ENCODE results near the gene CKAP4.

Gene CKAP4

GRCh38 chr12:106219043-106219442 is 28.8 kb downstream of the CKAP4 start:
- no peak overlapping the region for H3K9ac ChIP-seq (ENCODE audit: low read length)
- no peak overlapping the region for H3K4me2 ChIP-seq (ENCODE audit: low read depth, low read length, poor library complexity, severe bottlenecking)
- no peaks in the 10 kb centered on the region for H3K36me3 ChIP-seq (ENCODE audit: low read length)
- H3F3A ChIP-seq (ENCODE audit: insufficient read depth): no peaks in the 10 kb centered on the region
- H3K9me2 ChIP-seq (replicated peaks; ENCODE audit: insufficient read depth, low read length): no peaks in the 10 kb centered on the region
- no peaks in the 10 kb centered on the region for H4K20me1 ChIP-seq (ENCODE audit: low read depth, low read length)
- no peak overlapping the region for H3K4me3 ChIP-seq (ENCODE audit: insufficient read depth, low read length, poor library complexity, severe bottlenecking)
- H3K27ac ChIP-seq (ENCODE audit: low read depth, low read length): no peak overlapping the region
- no peaks in the 10 kb centered on the region for H3K27me3 ChIP-seq (ENCODE audit: low read length)
- no peak for TF ChIP-seq EZH2phosphoT487 (conservative IDR thresholded peaks at IDR 0.05; ENCODE audit: low read length)
- TF ChIP-seq CTCF (IDR thresholded peaks at IDR 0.05; ENCODE audit: insufficient read depth, low read length, poor library complexity, severe bottlenecking): no peak
- H2AFZ ChIP-seq (ENCODE audit: low read depth, low read length, severe bottlenecking): no peak overlapping the region
- no peaks in the 10 kb centered on the region for H3K9me3 ChIP-seq (ENCODE audit: insufficient read depth, low read length)
- H3K79me2 ChIP-seq (ENCODE audit: insufficient read depth, low read length): no peaks in the 10 kb centered on the region

DNA sequence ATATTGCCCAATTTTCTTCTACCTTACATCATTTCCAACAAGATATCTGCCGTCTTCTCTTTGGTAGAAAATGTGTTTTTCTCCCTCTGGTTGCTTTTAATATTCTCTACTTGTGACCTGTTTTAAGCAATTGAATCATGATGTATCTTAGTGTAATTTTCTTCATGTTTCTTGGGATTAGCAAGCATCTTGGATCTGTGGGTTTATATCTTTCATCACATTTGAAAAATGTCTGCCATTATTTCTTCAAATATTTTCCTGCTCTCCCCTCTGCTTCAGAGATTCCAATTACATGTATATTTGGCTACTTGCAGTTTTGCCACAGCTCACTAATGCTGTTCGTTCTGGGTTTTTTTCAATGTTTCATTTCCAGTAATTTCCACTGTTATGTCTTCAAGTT is 30.1 kb downstream of the CKAP4 start:
- no peaks in the 10 kb centered on the region for H3K36me3 ChIP-seq (ENCODE audit: low read length)
- H3K79me2 ChIP-seq (ENCODE audit: insufficient read depth, low read length): no peaks in the 10 kb centered on the region
- no peaks in the 10 kb centered on the region for H4K20me1 ChIP-seq (ENCODE audit: low read depth, low read length)
- H3K9ac ChIP-seq (ENCODE audit: low read length): no peak overlapping the region
- H3K9me3 ChIP-seq (ENCODE audit: insufficient read depth, low read length): no peaks in the 10 kb centered on the region
- no peak overlapping the region for H3K27ac ChIP-seq (ENCODE audit: low read depth, low read length)
- TF ChIP-seq EZH2phosphoT487 (conservative IDR thresholded peaks at IDR 0.05; ENCODE audit: low read length) (no peak), CTCF (IDR thresholded peaks at IDR 0.05; ENCODE audit: insufficient read depth, low read length, poor library complexity, severe bottlenecking) (no peak)
- H3K4me2 ChIP-seq (ENCODE audit: low read depth, low read length, poor library complexity, severe bottlenecking): no peak overlapping the region
- H3F3A ChIP-seq (ENCODE audit: insufficient read depth): no peaks in the 10 kb centered on the region
- H3K9me2 ChIP-seq (replicated peaks; ENCODE audit: insufficient read depth, low read length): no peaks in the 10 kb centered on the region
- no peak overlapping the region for H3K4me3 ChIP-seq (ENCODE audit: insufficient read depth, low read length, poor library complexity, severe bottlenecking)
- no peak overlapping the region for H2AFZ ChIP-seq (ENCODE audit: low read depth, low read length, severe bottlenecking)
- H3K27me3 ChIP-seq (ENCODE audit: low read length): no peaks in the 10 kb centered on the region

DNA sequence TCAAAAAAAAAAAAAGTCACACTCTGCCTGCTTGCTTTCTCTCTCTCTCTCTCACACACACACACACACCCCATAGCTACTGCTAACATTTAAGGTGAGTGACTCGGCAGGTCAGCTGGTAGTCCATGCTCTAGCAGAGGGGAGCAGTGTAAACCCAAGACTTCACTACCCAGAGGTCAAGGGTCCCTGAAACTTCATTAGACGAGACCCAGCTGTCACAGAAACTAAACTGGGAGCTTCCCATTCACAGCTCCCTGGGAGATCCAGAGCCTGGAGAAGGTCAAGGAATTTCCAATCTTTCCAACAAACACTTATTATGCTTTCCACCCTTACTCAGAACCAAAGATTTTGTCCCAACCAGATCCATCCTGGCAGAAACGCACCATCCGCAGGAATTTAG is 33.2 kb downstream of the CKAP4 start:
- no peaks in the 10 kb centered on the region for H3K27me3 ChIP-seq (ENCODE audit: low read length)
- no peak overlapping the region for H3K9ac ChIP-seq (ENCODE audit: low read length)
- no peaks in the 10 kb centered on the region for H3K36me3 ChIP-seq (ENCODE audit: low read length)
- H2AFZ ChIP-seq (ENCODE audit: low read depth, low read length, severe bottlenecking): no peak overlapping the region
- no peaks in the 10 kb centered on the region for H3K9me3 ChIP-seq (ENCODE audit: insufficient read depth, low read length)
- H3K79me2 ChIP-seq (ENCODE audit: insufficient read depth, low read length): no peaks in the 10 kb centered on the region
- H3F3A ChIP-seq (ENCODE audit: insufficient read depth): no peaks in the 10 kb centered on the region
- no peaks in the 10 kb centered on the region for H4K20me1 ChIP-seq (ENCODE audit: low read depth, low read length)
- H3K4me3 ChIP-seq (ENCODE audit: insufficient read depth, low read length, poor library complexity, severe bottlenecking): no peak overlapping the region
- H3K9me2 ChIP-seq (replicated peaks; ENCODE audit: insufficient read depth, low read length): no peaks in the 10 kb centered on the region
- TF ChIP-seq CTCF (IDR thresholded peaks at IDR 0.05; ENCODE audit: insufficient read depth, low read length, poor library complexity, severe bottlenecking) (no peak), EZH2phosphoT487 (conservative IDR thresholded peaks at IDR 0.05; ENCODE audit: low read length) (no peak)
- no peak overlapping the region for H3K4me2 ChIP-seq (ENCODE audit: low read depth, low read length, poor library complexity, severe bottlenecking)
- H3K27ac ChIP-seq (ENCODE audit: low read depth, low read length): no peak overlapping the region

DNA sequence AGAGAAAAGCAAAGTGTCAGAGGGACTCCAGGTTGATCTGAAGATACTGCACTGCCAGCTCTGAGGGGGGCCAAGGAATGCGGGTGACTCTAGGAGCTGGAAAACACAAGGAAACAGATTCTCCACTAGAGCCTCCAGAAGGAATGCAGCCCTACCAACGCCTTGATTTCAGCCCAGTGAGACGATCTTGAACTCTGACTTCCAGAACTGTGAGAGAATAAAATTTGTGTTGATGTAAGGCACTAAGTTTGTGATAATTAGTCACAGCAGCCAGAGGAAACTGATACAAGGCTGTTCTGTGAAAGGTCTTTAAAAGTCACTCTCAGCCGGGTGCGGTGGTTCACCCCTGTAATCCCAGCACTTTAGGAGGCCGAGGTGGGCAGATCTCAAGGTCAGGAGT is 34.2 kb downstream of the CKAP4 start:
- Histone ChIP-seq H3K79me2 (ENCODE audit: insufficient read depth, low read length) (no peaks in the 10 kb centered on the region), H3K36me3 (ENCODE audit: low read length) (no peaks in the 10 kb centered on the region), H3K9me3 (ENCODE audit: insufficient read depth, low read length) (no peaks in the 10 kb centered on the region), H3F3A (ENCODE audit: insufficient read depth) (no peaks in the 10 kb centered on the region), H3K27ac (ENCODE audit: low read depth, low read length) (no peak overlapping the region), H3K9ac (ENCODE audit: low read length) (no peak overlapping the region), H3K27me3 (ENCODE audit: low read length) (no peaks in the 10 kb centered on the region), H3K4me2 (ENCODE audit: low read depth, low read length, poor library complexity, severe bottlenecking) (no peak overlapping the region), H3K9me2 (replicated peaks; ENCODE audit: insufficient read depth, low read length) (no peaks in the 10 kb centered on the region), H3K4me3 (ENCODE audit: insufficient read depth, low read length, poor library complexity, severe bottlenecking) (no peak overlapping the region), H2AFZ (ENCODE audit: low read depth, low read length, severe bottlenecking) (no peak overlapping the region), H4K20me1 (ENCODE audit: low read depth, low read length) (no peaks in the 10 kb centered on the region)
- no peak for TF ChIP-seq CTCF (IDR thresholded peaks at IDR 0.05; ENCODE audit: insufficient read depth, low read length, poor library complexity, severe bottlenecking)

Data from SU-DHL-6 (cell line).